HG03025 (cell line): Measurements from ENCODE around the gene CAPZA1.

ENCODE experiments used
- ATAC-seq: cut with Tn5 transposase; IDR thresholded peaks from one replicate; pipeline ENCODE4 v1.9.1; 2021; ENCODE audit warnings: mild to moderate bottlenecking, moderate library complexity; ENCODE audit not compliant: unreplicated experiment, low FRiP score

Gene CAPZA1

DNA sequence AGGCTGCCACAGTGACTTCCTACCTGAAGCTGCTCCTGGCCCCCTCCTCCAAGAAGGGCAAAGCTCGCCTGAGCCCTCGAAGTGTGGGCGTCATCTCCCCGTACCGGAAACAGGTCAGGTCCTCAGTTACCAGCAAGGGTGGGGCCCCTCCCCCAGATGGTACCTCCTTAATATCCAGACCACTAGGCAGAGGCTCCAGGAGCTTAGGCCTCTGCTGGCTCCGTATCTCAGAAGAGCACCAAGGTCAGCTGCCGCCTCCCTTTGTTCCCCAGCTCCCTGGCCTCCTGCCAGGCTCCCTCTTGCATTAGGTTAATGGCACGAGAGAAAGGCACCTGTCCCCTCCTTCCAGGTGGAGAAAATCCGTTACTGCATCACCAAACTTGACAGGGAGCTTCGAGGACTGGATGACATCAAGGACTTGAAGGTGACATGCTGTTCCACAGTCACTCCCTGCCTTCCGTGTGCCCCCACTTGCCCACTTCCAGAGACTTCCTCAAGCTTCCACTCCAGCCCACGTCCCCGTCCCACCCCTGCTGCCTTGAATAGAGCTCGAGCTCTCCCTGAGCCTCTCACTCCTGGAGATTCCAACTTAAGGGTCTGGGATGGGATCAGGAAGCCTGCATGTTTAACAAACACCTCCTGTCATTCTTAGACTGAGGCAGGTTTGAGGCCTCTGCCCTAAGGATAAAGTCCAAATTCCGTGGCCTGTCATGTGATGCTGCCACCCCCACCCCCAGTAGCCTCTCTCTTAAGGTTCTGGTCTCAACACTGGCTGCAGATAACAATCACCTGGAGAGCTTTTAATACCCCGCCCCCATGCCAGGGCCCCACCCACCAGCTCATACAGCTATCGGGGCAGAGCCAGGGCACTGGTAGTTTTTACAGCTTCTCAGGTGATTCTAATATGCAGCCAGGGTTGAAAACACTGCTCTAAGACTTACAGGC, 79.0 kb downstream of the CAPZA1 start:
- ATAC-seq: no peak

DNA sequence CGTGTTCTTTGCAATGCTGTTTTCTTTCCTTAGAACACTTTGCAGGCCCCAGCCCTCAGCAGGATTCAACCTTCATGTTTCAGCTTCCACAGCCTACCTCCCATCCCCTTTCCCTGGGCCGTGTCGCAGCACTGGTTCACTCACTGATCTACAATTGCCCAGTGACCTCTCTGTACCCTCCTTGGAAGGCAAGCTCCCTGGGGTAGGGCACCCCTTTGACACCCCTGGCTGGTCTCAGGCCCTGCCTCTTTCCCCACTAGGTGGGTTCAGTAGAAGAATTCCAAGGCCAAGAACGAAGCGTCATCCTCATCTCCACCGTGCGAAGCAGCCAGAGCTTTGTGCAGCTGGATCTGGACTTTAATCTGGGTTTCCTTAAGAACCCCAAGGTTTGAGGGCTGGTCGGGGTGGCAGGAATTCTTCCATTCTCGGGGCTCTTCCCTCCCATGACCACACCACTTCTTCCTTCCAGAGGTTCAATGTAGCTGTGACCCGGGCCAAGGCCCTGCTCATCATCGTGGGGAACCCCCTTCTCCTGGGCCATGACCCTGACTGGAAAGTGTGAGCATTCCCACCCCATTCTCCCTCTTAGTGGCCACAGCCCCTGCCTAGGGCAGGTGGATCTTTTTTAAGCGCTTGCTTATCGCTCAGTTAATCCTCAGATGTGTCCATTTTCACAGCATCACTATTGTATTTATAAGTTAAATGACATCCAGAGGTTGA, 80.0 kb downstream of the CAPZA1 start:
- no peak for ATAC-seq

- ATAC-seq: no peak
These were observed 80.9 kb downstream of the CAPZA1 start for GRCh38 chr1:112700290-112701226.

- no peak for ATAC-seq
These were observed 81.8 kb downstream of the CAPZA1 start for GRCh38 chr1:112701227-112702066.

DNA sequence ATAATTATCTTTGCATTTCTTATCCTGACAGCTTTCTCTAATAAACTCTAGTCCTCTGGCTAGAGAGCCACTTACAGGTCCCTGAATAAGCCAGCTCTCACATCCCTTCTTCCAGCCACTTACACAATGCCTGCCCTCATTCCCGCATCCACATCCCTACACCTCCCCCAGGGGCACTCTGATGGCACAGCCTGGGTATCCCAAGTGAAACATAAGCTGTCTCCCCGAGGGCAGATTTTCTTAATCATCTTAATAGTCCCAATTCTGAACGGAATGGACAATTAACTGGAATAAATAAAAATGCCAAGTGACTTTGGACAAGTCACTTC, 82.4 kb downstream of the CAPZA1 start:
- no peak for ATAC-seq

- no peak for ATAC-seq
These were observed 83.0 kb downstream of the CAPZA1 start for GRCh38 chr1:112702420-112703261.

- ATAC-seq: no peak
These were observed 84.1 kb downstream of the CAPZA1 start for GRCh38 chr1:112703706-112704105.

- ATAC-seq: no peak
These were observed 84.8 kb downstream of the CAPZA1 start for GRCh38 chr1:112704391-112704933.

DNA sequence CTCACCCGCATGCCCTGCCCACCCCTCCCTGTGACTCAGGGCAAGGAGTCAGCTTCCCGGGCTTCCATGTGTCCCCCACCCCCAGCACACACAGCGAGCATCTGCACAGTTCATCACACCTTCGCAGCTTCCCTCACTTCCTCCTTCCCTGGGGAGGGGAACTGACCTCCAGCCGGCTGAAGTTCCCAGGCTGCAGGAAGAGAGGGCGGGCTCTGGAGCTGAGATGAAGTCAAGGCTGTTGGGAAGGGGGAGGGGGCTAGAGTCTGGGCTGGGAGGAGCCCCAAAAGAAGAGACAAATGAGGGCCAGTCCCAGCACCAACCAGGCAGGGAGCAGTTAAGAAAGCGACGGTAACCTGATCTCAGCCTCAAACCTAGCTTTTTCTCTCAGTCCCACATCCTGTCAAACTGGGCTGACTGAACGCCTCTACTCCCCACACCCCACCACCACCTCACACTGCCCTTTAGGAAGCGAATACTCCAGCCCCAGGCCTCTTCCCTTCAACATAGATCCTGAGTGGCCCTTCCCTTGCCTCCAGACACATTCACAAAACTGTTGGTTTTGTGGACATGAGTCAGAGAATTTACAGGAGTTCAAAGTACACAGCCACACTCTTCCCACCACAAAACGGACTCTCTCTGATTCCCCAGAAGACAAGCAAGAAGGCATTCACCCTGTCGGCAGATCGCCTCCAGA, 85.4 kb downstream of the CAPZA1 start:
- ATAC-seq: peak; percentile 44

- ATAC-seq: peak; percentile 62
These were observed 87.0 kb downstream of the CAPZA1 start, which contains the start of gene RHOC for GRCh38 chr1:112706505-112707220. Gene RHOC, minus strand, starts transcription at chr1:112707127. Its CDS starts 3,328 bp downstream, at chr1:112703799.

DNA sequence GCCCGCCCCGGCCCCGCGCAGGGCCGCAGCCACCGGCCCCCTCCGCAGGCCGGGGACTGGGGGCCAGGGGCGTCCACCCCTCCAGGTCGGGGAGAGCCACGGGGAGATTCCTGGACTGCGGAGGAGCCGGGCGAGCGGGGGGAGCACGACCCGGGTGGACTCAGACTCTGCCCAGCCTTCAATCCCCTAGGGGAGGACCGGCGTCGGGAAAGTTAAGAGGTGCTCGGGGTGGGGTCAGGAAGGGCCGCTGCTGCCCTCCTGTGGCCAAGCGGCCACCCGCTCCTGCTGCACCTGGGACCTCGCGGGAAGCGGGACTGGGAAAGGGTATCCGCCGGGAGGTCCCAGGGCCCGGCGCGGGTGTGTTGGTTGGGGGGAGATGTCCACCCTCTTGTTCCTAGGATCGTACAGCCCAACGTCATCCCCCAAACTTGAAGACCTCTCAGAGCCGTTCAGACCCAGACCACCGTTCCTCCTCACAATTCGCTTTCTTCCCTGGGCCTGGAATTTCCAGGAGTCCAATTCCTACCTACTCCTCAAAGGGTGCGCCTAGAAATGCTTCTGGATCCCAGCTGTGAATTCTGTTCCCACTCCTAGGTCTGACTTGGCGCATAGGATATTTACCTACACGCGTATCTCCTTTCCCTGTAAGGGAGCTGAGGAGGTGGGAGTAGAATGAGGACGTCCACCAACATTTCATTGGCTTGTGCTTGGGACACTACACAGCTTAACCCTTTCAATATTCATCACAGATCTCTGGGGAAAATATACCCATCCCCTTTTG, 87.8 kb downstream of the CAPZA1 start:
- ATAC-seq: peak; percentile 59

GRCh38 chr1:112708002-112708448, 88.4 kb downstream of the CAPZA1 start:
- ATAC-seq: no peak

- no peak for ATAC-seq
These were observed 88.9 kb downstream of the CAPZA1 start for GRCh38 chr1:112708489-112708888.

GRCh38 chr1:112710159-112710558, 90.5 kb downstream of the CAPZA1 start:
- no peak for ATAC-seq

DNA sequence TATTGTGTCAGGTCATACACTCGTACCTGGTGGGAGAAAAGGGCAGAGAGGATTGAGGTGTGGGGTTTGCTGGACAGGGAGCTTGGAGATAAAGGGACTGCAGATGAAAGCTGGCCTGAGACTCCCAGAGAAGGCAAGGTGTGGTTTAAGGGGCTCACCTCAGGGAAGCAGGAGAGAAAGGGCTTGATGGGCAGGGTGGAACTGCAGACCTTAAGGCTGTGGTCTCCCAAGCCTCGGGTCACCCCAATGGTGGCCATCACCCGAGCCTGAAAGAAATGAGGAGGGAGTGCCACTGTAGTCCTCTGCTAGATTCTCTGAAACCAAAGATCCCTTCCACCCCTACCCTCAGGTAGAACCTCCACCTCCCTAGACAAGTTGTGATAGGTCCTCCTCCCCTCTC, 91.0 kb downstream of the CAPZA1 start:
- no peak for ATAC-seq

GRCh38 chr1:112711041-112711440, 91.4 kb downstream of the CAPZA1 start:
- no peak for ATAC-seq
